Measurements from ENCODE around the gene HES4.

The HES4 gene

DNA sequence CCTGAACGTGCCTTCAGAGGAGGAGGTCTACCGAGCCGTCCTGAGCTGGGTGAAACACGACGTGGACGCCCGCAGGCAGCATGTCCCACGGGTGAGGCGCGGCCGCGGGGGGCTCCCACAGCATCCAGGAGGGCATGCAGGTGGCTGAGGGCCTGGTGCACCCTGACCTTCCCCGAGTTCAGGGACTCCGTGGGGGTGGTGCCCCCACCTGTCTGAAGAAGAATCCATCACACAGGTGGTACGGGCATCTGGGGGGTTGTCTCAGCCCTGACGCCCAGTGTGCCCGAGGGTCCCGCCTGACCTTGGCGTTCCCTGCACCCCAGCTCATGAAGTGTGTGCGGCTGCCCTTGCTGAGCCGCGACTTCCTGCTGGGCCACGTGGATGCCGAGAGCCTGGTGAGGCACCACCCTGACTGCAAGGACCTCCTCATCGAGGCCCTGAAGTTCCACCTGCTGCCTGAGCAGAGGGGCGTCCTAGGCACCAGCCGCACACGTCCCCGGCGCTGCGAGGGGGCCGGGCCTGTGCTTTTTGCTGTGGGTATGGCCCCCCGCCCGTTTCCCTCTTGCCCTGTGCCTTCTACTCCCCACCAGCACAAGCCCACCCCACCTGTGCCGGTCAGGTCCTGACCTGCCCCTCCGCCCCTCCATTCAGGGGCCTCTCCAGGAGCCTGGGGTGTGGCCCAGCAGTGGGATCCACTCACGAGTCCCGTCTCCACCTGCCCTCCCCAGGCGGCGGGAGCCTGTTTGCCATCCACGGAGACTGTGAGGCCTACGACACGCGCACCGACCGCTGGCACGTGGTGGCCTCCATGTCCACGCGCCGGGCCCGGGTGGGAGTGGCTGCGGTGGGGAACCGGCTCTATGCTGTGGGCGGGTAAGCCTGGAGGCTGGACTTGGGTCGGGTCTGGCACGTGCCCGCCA, 37.3 kb downstream of the HES4 start:
- FAIRE-seq, result no peak

DNA sequence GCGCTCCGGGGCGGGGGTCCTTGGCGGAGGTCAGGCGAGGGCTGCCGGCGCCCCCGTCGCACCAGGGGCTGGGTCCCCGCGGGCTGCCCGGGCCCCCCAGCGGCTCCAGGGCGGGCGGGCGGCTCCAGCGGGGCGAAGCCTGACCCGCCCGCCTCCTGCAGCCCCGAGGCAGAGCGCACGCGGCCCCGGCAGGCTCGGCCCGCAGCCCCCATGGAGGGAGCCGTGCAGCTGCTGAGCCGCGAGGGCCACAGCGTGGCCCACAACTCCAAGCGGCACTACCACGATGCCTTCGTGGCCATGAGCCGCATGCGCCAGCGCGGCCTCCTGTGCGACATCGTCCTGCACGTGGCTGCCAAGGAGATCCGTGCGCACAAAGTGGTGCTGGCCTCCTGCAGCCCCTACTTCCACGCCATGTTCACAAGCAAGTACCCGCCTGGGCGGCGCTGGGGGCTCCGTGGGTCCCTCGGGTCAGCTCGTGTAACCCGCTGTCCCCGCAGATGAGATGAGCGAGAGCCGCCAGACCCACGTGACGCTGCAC, 38.7 kb downstream of the HES4 start:
- TF ChIP-seq PAX5 (IDR thresholded peaks at IDR 0.05; ENCODE audit: insufficient read depth, low read length, severe bottlenecking) (no peak), SPI1 (IDR thresholded peaks at IDR 0.05; ENCODE audit: low read depth, low read length) (no peak), POLR2A (IDR thresholded peaks at IDR 0.05; ENCODE audit: low read depth, low read length) (no peak), POLR2AphosphoS5 (IDR thresholded peaks at IDR 0.05; ENCODE audit: low read depth, low read length) (no peak), POU2F2 (IDR thresholded peaks at IDR 0.05; ENCODE audit: low read depth, low read length) (no peak), TAF1 (IDR thresholded peaks at IDR 0.05; ENCODE audit: low read depth, low read length) (no peak)
- FAIRE-seq (peak; percentile 47), DNase-seq (ENCODE audit: insufficient read length, low spot score) (no peak)

More for the DNA sequence above, 37.3 kb downstream of the HES4 start:
- no peak for DNase-seq (ENCODE audit: insufficient read length, low spot score)
- no peak for TF ChIP-seq TAF1 (IDR thresholded peaks at IDR 0.05; ENCODE audit: low read depth, low read length)
- no peak for TF ChIP-seq POLR2AphosphoS5 (IDR thresholded peaks at IDR 0.05; ENCODE audit: low read depth, low read length)
- no peak for TF ChIP-seq POLR2A (IDR thresholded peaks at IDR 0.05; ENCODE audit: low read depth, low read length)
- TF ChIP-seq SPI1 (IDR thresholded peaks at IDR 0.05; ENCODE audit: low read depth, low read length), result no peak
- no peak for TF ChIP-seq POU2F2 (IDR thresholded peaks at IDR 0.05; ENCODE audit: low read depth, low read length)
- TF ChIP-seq PAX5 (IDR thresholded peaks at IDR 0.05; ENCODE audit: insufficient read depth, low read length, severe bottlenecking), result no peak

DNA sequence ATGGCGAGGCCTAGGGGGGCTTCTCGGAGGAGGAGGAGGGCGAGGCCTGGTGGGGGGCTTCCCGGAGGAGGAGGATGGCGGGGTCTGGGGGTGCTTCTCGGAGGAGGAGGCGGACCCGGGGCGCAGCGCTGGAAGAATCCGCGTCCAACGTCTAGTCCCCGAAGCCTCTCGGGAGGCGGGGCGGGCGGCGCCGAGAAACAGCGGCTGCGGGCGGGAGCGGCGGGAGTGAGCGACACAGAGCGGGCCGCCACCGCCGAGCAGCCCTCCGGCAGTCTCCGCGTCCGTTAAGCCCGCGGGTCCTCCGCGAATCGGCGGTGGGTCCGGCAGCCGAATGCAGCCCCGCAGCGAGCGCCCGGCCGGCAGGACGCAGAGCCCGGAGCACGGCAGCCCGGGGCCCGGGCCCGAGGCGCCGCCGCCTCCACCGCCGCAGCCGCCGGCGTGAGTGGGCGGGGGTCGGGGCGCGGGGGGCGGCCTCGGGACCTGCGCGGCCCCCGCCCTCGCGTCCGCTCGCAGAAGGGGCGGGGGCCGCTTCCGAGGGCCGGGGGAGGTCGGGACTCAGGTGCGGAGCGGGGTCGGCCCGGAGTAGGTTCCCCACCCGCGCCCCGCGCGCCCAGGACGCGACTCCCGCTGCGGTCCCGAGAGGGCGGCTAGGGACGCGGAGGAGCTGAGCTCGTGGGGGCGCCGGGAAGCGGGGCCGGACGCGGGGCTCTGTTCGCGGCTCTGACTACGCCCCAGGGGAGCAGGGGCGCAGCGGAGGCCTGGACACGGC, 39.4 kb downstream of the HES4 start, which contains the start of gene KLHL17:
Gene KLHL17 (plus strand): TSS at position 222 of the 769 bp plus-strand sequence. CDS start 110 bp downstream, at position 332.
- TF ChIP-seq POLR2AphosphoS5 (IDR thresholded peaks at IDR 0.05; ENCODE audit: low read depth, low read length) (no peak), POU2F2 (IDR thresholded peaks at IDR 0.05; ENCODE audit: low read depth, low read length) (no peak), TAF1 (IDR thresholded peaks at IDR 0.05; ENCODE audit: low read depth, low read length) (no peak), PAX5 (IDR thresholded peaks at IDR 0.05; ENCODE audit: insufficient read depth, low read length, severe bottlenecking) (no peak), SPI1 (IDR thresholded peaks at IDR 0.05; ENCODE audit: low read depth, low read length) (no peak), POLR2A (IDR thresholded peaks at IDR 0.05; ENCODE audit: low read depth, low read length) (no peak)
- peak; percentile 97 for DNase-seq (ENCODE audit: insufficient read length, low spot score)
- FAIRE-seq, result peak; percentile 79

DNA sequence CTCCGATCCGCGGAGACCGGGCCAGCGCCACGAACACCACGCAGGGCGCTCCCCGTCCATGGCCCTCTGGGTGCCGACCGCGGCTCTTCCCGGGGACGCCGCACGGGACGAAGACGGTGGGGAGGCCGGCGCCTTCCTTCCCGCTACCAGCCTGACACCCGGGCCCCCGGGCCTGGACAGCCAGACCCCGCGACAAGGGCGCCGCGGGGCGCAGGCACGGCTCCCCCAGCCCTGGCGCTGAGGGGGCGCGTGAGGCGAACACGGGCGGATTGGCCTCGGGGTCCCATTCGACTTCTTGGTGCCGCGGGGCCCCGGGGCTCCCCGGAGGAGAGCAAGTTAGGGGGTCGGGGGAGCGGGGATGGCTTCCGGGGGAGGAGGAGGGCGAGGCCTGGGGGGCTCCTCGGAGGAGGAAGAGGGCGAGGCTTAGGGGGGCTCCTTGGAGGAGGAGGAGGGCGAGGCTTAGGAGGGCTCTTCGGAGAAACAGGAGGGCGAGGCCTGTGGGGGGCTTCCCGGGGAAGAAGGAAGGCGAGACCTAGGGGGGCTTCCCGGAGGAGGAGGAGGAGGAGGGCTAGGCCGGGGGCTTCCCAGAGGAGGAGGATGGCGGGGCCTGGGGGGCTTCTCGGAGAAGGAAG, 40.0 kb downstream of the HES4 start:
- DNase-seq (ENCODE audit: insufficient read length, low spot score) (no peak), FAIRE-seq (no peak)
- TF ChIP-seq PAX5 (IDR thresholded peaks at IDR 0.05; ENCODE audit: insufficient read depth, low read length, severe bottlenecking) (no peak), POLR2A (IDR thresholded peaks at IDR 0.05; ENCODE audit: low read depth, low read length) (no peak), SPI1 (IDR thresholded peaks at IDR 0.05; ENCODE audit: low read depth, low read length) (no peak)

DNA sequence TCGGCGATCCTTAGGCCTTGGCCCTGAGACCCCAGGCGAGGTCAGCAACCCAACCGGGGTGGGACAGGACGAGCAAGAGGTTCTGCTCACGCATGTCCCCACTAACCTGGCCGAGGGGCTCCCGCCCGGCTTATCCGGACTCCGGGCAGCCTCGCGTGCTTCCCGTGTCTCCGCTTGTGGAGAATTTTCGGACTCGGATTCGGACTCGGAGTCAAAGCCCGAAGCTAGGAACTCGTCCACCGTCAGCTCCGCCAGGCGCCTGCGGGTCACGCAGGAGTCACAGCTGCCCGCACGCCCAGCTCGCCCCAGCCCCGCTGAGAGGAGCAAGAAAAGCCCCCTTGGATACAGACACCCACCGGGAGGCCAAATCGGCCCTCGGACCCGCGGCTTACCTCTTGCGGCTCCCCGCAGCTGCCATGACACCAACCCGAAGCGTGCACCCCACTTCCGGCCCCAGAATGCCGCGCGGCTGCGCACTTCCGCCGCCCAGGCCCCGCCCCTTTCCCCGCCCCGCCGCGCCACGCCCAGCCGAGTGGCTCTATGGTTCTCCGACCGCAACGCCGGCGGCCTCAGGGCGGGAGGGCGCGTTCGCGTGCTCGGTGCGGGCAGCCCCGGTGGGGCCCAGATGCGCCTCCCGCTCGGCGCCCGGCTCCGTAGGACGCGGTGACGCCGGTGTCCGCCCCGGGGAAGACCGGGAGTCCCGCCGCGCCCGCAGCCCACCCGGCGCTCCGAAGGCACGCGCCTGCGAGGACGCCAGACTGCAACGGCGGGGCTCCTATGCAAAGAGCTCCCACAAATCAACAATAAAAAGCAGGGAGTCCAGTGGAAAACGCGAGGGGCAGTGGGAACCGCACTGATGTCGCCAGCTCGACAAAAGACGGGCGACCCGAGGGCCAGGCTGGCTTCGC, 40.8 kb downstream of the HES4 start, which contains the start of gene NOC2L:
Gene NOC2L (minus strand): TSS at position 434 of the 908 bp plus-strand sequence. CDS start 16 bp downstream, at position 418.
- DNase-seq (ENCODE audit: insufficient read length, low spot score), result peak; percentile 97
- peak; percentile 69 for TF ChIP-seq POLR2AphosphoS5 (IDR thresholded peaks at IDR 0.05; ENCODE audit: low read depth, low read length)
- TF ChIP-seq PAX5 (IDR thresholded peaks at IDR 0.05; ENCODE audit: insufficient read depth, low read length, severe bottlenecking), result no peak
- peak; percentile 80 for TF ChIP-seq POLR2A (IDR thresholded peaks at IDR 0.05; ENCODE audit: low read depth, low read length)
- no peak for TF ChIP-seq SPI1 (IDR thresholded peaks at IDR 0.05; ENCODE audit: low read depth, low read length)
- TF ChIP-seq POU2F2 (IDR thresholded peaks at IDR 0.05; ENCODE audit: low read depth, low read length), result no peak
- peak; percentile 92 for TF ChIP-seq TAF1 (IDR thresholded peaks at IDR 0.05; ENCODE audit: low read depth, low read length)
- peak; percentile 98 for FAIRE-seq

DNA sequence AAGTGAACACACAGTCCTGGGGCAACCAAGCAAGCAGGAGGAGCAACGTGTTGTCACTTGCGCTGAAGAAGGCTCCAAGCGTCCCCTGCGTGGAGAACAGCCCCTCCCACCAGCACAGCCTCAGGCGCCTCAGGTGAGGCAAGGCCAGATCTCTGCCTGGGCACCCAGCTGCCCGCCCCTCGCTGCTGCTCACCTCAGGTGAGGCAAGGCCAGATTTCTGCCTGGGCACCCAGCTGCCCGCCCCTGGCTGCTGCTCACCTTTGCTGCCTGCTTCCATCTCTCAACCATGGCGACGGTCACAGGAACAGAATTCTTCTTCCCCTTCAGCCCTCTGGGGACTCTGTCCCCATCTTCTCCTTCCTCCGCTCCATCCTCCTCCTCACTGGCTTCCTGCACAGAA, 43.3 kb downstream of the HES4 start:
- TF ChIP-seq SPI1 (IDR thresholded peaks at IDR 0.05; ENCODE audit: low read depth, low read length), result no peak
- TF ChIP-seq TAF1 (IDR thresholded peaks at IDR 0.05; ENCODE audit: low read depth, low read length), result no peak
- no peak for TF ChIP-seq POLR2A (IDR thresholded peaks at IDR 0.05; ENCODE audit: low read depth, low read length)
- TF ChIP-seq PAX5 (IDR thresholded peaks at IDR 0.05; ENCODE audit: insufficient read depth, low read length, severe bottlenecking), result no peak
- no peak for TF ChIP-seq POU2F2 (IDR thresholded peaks at IDR 0.05; ENCODE audit: low read depth, low read length)
- FAIRE-seq (no peak), DNase-seq (ENCODE audit: insufficient read length, low spot score) (no peak)

DNA sequence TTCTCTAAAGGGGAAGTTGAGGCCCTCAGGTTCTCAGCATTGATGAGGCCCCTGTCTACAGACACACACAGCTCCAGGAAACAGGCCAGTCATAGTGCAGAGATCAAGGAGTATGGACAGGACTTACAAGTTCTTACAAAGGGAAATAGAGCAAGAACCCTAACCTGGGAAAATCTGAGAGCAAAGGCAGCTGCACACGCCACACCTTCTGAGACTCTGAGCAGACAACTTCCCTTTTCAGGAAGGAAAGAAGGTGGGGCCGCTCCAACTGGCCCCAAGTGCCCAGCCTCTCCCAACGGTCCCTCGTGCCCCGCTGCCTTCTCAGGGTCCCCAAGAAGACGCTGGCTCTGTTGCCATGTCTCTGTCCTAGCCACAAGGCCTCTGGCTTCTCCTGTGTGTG, 44.4 kb downstream of the HES4 start:
- TF ChIP-seq PAX5 (IDR thresholded peaks at IDR 0.05; ENCODE audit: insufficient read depth, low read length, severe bottlenecking) (no peak), POLR2AphosphoS5 (IDR thresholded peaks at IDR 0.05; ENCODE audit: low read depth, low read length) (no peak), SPI1 (IDR thresholded peaks at IDR 0.05; ENCODE audit: low read depth, low read length) (no peak), TAF1 (IDR thresholded peaks at IDR 0.05; ENCODE audit: low read depth, low read length) (no peak), POLR2A (IDR thresholded peaks at IDR 0.05; ENCODE audit: low read depth, low read length) (no peak)
- no peak for DNase-seq (ENCODE audit: insufficient read length, low spot score)
- no peak for FAIRE-seq

DNA sequence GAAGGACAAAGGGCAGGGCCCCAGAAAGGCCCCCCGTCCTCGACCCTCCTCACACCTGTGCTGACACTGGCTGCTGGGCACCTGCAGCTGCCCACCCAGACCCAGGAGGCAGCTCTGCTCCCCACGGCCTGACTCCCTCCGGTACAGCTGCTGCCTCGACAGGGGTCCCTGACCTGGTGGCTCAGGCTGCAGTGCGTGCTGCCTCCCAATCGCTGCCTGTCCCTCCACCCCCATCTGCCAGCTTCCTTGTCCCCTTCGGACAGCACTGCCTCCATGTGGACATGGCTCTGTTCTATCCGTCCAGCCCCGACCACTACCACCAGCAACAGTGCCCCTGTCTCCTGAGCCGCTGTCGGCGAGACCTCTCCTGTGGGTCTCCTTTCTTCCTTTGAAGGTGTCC, 45.0 kb downstream of the HES4 start:
- no peak for TF ChIP-seq POLR2AphosphoS5 (IDR thresholded peaks at IDR 0.05; ENCODE audit: low read depth, low read length)
- no peak for TF ChIP-seq POLR2A (IDR thresholded peaks at IDR 0.05; ENCODE audit: low read depth, low read length)
- TF ChIP-seq POU2F2 (IDR thresholded peaks at IDR 0.05; ENCODE audit: low read depth, low read length), result no peak
- TF ChIP-seq PAX5 (IDR thresholded peaks at IDR 0.05; ENCODE audit: insufficient read depth, low read length, severe bottlenecking), result no peak
- TF ChIP-seq TAF1 (IDR thresholded peaks at IDR 0.05; ENCODE audit: low read depth, low read length), result no peak
- no peak for TF ChIP-seq SPI1 (IDR thresholded peaks at IDR 0.05; ENCODE audit: low read depth, low read length)
- FAIRE-seq (no peak), DNase-seq (ENCODE audit: insufficient read length, low spot score) (no peak)
